HG03039 (cell line): ENCODE results near the gene CCR2.
"Not testable (repeated sequence)": the region's sequence is repeated elsewhere in the genome, so short reads cannot be mapped to it uniquely, and the experiment has no call there.

Experiments used
- ATAC-seq: cut with Tn5 transposase; IDR thresholded peaks from one replicate; pipeline ENCODE4 v1.9.1; 2021; ENCODE audit warnings: mild to moderate bottlenecking, moderate library complexity; ENCODE audit not compliant: unreplicated experiment

Gene CCR2

DNA sequence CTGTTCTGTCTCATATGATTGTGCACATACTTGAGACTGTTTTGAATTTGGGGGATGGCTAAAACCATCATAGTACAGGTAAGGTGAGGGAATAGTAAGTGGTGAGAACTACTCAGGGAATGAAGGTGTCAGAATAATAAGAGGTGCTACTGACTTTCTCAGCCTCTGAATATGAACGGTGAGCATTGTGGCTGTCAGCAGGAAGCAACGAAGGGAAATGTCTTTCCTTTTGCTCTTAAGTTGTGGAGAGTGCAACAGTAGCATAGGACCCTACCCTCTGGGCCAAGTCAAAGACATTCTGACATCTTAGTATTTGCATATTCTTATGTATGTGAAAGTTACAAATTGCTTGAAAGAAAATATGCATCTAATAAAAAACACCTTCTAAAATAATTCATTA lies 21.9 kb downstream of the CCR2 start:
- no peak for ATAC-seq

DNA sequence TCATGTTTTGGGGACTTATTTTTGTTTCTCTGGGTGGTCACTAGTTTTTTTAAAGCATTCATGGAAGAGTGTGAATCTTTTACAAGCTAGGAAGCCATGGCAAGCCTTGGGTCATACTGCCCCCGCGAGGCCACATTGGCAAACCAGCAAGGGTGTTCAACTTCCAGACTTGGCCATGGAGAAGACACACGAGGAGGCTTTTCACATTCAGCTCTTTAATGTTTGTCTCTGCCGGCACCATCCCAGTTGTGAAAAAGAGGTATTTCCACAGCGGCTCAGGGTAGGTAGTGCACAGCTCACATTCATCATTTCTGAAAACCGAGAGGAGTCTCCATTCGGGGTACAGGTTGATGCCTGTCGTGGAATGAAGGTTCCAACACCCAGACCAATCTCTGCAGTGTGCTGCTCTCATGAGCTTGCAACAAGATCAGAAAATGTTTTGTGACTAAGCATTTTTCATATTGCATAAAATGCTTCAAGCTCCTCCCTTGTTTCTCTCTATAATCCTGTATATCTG lies 24.6 kb downstream of the CCR2 start:
- ATAC-seq = no peak

DNA sequence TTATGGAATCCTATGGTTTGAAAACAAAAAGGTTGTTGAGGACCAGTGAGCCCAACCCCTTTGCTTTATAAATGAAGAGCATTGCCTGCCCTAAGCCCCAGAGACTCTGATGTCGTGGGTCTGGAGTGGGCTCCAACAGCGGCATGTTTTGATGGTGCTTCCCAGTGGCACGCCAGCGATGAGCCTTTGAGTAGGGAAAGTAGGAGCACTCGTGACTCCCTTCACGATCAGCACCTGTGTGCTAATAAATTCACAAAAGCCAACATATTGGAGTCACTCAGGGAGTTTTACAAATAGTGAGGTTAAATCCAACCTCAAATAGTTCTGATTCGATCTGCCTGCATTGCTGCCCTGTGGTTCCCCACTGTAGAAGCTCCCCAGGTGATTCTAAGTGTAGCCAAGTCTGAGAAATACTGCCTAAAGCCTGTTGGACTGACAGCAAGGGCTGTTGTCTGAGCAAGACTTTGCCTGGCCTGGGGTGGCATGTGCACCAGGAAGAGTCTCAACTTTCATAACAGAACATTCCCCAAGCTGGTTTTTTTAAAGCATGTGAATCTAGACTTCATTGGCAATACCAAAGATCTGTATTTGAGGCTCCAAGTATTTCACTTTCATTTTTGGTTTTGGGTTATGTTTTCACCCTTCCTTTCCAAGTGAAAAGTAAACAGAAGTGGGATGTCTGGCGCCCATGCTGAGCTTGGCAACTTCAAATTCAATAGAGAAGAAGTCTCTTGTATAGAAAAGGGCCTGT lies 26.7 kb downstream of the CCR2 start:
- ATAC-seq = no peak

DNA sequence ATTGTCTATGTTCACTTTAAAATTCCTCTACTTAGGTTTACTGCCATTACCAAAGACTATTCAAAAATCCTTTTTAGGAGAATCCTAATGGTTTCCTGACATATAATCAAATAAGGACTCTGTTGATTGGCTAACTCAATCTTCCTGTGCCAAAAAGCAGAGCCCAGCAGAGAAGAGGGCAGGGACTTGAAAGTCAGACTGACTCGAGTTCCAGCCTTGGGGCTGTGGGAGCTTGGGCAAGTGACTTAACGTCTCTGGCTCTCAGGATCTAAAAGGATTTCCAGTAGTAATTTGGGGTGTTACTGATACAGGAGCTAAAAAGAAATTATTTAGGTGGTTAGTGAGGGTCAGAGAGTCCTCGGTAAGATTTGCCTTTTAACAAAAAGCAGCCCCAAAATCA lies 27.7 kb downstream of the CCR2 start:
- no peak for ATAC-seq

DNA sequence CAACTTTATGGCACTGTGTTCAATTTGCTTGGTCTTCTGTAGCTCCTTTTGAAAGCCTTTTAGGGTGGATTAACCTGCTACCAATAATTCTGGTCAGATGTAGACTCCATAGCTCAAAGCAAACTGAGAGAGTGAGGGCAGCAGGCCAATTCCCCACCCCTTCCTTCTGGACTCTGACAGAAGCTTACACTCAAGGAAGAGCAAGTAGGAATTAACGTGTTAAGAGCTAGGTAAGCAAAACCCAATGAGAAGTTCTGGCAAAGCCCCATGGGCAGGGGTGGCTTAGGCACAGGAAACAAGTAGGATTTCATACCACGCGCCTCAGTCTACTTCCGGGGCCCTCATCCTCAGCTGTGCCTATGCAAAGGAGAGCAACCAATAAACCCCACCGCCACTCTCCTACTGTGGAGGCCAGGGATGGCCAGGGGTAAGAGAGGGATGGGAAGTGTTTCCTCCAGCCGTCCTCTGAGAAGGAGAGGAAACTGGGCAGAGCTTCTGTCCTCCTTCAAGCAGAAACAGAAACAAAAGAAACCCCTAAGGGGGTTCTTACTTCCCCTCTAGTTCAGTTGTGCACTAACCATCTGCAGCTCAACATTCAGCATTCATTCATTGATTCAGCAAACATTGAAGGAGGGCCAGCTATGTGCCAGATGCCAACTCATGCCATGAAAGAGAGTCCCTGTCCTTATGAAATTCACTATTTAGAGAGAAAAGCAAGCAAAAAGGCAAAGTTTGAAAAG lies 29.5 kb downstream of the CCR2 start:
- no peak for ATAC-seq

DNA sequence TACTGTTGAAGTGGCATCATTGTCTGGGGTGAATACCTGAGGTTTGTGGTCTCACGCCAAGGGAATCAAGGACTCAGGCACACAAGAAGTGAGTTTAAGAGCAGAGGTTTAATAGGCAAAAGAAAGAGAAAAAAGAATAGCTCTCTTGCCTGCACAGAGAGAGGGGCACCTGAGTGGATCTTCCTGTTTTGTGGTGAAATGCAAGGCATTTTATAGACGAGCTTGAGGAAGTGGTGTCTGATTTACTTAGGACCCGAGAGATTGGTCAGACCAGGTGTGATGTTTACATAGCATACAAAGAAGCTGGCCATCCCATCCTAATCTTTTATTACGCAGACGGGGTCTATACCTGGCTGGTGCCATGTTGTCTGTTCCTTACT lies 30.0 kb downstream of the CCR2 start:
- no peak for ATAC-seq

DNA sequence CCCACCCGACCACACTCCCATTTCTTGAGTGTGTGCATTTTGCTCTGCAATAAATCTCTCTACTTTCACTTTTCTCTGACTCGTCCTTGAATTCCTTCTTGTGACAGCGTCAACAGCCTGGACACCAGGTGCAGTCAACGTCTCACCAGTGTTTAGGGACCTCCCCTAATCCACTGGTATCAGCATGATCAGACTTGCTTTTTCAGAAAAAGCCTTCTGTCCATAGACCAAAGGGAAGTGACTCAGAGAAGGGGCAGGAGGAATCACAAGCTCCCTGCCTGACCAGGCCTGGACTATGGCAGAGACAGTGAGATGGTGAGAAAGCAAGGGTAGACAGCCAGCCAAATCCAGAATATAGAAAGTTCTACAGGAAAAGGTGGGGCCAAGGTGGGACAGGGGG lies 32.3 kb downstream of the CCR2 start:
- ATAC-seq = no peak

DNA sequence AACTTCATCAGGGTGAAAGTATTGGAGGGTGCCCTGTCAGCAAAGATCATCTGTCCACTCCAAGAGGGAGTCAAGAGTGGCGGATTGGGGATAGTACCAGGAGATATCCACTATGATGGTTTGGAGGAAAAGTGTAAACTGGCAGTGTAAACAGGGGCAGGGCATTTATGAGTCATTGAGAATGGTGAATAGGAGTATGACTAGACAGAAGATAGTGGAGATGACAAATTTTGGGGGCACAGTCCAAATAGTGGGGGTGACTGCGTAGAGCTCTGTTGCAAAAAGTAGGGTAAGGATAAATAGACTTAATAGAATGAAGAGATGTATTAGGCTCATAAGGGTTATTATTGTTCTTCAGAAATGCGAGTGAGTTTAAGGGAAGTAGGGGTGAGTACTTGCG lies 34.9 kb downstream of the CCR2 start:
- ATAC-seq = not testable (repeated sequence)

DNA sequence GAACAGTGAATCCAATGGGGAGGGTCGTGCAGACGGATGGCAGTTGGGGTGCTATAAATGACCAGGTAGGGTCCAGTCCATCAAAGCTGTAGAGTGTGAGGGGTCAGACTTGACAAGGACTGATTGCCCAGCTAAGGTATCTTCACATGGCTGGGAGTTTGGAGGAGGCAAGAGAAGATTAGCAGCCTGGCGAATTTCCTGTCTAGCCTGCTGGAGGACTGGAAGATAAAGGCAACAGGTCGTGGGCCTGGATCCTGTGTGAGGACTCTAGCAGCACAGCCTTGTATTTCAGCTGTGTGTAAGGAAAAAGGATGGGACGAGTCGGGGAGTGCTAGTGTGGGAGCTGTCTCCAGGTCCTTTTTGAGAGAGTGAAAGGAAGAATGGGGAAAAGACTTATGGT lies 35.4 kb downstream of the CCR2 start:
- ATAC-seq = no peak

DNA sequence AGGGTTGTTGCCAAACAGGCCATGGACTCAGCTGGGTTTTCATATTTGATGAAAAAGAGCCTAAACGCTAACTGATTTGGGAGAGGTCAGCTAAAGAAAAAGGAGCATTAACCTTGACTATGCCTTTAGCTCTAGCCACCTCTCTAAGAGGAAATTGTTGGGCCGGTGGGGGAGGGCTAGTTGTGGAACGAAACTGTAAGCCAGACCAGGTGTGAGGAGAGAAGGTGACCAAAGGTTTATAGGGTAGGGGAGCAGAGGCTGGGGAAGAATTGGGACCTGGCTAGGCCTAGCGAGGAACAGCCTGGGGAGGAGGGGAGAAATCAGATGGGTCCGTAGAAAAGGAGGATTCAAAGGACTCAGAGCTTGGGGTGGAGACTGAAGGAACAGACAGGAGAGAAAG lies 37.6 kb downstream of the CCR2 start:
- ATAC-seq = not testable (repeated sequence)

DNA sequence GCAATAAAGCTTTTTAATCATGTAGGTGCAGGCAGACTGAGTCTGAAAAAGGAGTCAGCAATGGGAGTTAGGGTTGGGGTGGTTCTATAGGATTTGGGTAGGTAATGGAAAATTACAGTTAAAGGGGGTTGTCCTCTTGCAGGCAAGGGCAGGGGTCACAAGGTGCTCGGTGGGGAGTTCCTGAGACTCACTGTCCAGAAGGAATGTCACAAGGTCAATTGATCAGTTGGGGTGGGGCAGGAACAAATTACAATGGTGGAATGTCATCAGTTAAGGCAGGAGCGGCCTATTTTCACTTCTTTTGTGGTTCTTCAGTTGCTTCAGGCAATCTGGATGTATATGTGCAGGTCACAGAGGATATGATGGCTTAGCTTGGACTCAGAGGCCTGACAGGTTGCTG lies 39.1 kb downstream of the CCR2 start:
- no peak for ATAC-seq

DNA sequence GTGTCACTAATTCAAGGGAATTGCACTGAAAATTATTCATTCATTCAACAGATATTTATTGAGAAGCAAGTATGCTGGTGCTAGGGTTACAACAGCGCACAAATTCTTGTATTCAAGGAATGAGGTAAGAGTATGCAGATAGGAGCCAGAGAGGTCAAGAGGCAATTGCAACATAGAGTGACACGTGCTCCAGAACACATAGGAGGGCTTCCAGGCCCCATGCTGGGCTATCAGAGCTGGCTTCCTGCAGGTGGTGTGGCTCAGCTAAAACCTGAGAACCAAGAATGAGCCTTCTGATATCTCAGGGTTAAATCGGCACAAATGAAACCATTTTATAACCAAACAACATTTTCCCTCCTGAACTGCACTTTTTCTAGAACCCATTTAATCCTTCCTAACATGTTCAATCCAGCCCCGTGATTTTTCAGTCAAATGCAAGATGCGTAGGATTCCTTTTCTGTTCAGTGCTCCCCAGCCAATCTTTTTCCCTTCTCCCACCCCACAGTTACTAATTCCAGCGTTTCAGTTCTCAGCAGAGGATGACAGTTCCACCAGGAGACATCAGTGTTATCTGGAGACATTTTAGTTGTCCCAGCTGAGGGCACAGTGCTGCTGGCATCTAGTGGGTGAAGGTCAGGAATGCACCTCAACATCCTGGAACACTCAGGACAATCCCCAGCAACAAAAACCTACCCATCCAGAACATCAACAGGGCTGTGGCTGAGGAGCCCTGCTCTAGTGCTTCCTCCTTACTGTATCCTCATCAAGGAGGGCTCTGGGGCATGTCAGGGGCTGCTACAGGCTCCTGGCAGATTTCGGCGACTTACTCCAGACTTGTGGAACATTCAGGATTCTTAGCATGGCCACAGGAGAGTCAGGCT lies 39.9 kb downstream of the CCR2 start:
- ATAC-seq = no peak

DNA sequence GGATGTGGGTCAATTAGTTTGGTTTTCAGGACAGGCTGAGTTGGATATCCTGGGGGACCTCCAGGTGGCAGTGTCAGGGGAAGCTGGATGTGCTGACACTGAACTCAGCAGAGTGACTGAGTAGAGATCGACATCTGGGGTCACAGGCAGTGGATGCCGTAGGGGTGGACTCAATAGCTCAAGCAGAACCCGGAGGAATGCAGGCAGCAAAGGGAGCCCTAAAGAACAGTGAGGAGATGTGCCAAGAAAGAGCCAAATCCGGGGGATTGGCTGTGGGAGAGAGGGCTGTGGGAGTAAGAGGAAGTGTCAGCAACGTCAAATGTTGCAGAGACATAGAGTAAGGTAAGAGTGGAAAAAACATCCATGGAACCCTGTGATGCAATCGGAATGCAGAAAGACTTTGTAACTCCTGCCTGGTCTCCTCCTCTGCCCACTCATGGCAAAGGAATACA lies 41.3 kb downstream of the CCR2 start:
- ATAC-seq = no peak

DNA sequence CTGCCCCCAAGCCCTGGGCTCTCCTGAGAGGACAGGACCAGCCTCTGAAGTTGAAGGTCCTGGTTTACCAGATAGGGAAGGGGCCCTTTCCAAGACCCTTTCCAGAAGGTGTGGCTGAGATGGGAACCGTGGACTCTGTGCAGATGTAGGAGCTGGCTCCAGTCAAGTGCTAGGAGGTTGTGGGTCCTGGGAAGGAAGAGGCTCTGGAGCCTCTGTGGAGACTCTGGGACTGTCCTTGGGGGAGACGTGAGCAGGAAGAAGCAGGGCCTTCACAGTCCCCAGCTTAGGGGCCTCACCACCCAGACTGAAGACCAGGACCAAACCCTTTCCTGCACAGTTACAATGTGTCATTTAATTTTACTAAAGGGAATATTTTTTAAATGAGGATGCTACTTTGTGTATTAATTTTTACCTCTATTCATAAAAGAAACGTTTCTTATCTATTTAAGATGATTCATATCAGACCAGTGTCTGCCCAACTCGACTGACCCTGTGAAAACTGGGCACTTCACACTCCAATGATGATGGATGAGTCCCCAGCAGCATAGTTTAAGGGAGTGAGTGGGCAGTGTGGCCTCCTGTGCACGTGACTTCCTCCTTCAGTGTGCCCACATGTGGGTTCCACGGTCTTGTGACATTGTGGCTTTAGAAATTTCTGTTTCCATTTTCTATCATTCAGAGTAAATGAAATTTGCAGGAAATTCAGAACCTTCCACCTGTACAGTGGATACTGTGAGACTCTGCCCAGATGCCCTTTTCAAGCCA lies 42.0 kb downstream of the CCR2 start:
- ATAC-seq = no peak

DNA sequence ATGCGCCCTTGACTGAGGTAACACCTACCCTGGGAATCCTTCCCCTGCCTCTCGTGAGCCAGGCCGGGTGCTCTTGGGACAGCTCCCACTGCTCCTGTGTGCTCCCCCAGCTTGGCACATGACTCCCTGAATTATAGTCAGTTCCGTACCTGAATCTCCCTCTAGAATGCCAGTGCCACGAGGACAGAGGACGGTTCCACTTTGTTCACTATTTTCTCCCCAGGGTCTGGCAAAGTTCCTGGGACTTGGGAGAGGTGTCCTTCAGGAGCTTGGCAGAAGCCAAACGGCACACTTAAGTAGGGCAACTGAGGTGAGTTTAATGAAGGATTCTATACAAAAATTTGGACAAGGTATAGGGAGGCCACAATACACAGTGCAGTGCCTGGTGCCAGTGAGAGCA lies 43.2 kb downstream of the CCR2 start:
- ATAC-seq = no peak

DNA sequence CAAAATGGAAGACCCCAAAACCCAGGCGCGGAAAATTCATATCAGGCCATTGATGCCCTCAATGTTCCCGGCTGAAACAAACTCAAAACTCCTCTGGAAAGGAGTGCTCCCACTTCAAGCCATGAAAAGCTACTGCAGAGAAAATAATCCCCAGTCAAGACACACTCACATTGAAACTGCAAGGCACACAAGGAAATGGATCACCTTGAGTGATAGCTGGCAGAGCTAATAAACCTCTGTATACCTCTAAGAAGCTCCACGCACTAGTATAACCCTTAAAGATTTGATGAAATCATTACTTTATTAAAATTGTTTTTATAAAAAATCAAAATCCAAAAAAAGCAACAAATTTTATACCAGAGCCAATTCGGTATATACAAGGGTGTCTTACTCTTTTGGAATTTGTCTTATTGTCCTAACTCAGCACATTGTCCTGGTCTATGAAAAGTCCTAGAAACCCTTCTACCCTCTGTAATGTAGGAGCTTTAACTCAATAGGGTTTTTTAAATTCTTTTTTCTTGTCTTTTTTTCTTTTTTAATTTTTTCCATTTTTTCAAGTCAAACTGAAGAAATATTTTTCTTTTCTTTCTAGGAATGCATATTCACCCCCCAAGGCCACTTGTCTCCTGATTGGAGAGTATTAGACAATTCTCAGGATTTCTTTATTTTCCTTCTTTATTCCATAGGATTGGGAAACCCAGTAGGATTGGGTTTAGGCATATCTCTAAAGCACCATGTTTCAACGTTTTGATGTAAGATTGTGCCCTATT lies 44.5 kb downstream of the CCR2 start:
- no peak for ATAC-seq

DNA sequence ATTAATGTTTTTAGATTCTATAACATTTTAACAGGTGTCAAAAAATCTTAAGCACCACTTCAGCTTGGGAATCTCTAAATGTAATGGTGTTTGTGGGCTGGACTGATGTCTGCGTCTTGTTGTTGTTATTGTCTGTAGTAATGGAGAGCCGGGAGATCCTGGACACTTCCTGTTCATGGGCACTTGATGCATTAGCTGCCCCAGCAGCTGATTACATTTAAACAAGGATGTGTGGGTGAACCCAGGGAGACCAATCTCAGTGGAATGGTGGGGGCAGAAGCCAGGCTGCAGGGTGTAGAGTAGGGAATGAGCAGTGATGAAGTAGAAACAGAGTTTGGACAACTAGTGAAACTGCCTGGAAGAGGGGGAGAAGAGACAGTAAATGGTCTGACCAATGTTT lies 45.2 kb downstream of the CCR2 start:
- no peak for ATAC-seq

DNA sequence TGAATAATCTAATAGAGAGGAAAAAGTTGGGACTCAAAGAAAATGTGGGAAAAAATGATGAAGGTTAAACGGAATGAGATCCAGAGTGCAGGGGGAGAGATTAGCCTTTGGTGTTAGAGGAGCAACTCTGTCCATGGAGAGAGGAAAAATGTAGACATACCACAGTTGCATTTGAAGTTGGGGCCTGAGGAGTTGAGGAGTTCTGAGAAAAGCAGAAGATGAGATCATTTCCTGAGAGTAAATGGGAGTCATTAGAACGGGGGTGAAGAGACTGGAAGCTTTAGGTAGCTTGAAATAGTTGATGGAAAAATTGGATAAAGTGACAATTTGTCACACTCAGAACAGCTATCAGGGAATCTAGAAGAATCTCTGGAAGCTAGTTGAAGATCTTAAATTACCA lies 45.6 kb downstream of the CCR2 start:
- ATAC-seq = no peak

DNA sequence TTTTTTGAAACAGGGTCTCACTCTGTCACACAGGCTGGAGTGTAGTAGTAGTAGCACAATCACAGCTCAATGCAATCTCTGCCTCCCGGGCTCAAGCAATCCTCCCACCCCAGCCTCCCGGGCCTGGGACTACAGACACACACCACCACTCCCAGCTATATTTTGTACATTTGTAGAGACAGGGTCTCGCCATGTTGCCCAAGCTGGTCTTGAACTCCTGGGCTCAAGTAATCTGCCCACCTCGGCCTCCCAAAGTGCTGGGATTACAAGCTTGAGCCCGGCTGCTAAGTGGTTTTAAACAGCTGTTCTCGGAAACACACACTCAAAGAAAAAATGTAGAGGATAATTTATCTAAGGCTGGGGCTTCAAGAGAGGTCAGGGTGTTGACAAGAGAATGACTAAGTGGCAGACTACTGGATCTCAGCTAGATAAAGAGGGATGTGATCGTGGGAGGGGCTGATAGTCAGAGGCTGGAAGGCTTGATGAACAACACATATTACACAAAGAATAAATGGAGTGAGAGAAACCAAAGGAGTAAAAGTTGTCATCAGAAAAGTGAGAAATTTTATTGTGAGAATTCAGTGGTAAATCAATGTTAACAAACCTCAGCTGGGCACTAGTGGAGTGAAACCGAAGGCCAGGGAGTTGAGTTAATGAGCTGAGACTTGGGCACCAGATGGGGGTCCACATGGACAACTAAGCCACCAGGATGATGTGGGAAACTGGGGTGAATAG lies 46.3 kb downstream of the CCR2 start:
- ATAC-seq = no peak
